Right renal cortex interstitium (tissue), 3 donors: Measurements from ENCODE around the gene DNMT3L. TPM values are rescaled to one million over a fixed set of nuclear protein-coding genes. Genes with fewer than 3 reads are reported as not detected.
"Not testable (repeated sequence)": the region's sequence is repeated elsewhere in the genome, so short reads cannot be mapped to it uniquely, and the experiment has no call there.

ENCODE experiments used
- DNase-seq, 3 donors: peaks; one replicate each; pipeline ENCODE4 v3.0.0-alpha.2; 2013; ENCODE audit warnings: low read depth in 3 of 3, low spot score in 2 of 3
- polyA plus RNA-seq, 3 donors: library from polyadenylated mRNA; unstranded; fragments of 120-200 nt; gene quantifications; one replicate each; pipeline ENCODE4 v1.2.1, GENCODE V29; 2013; ENCODE audit not compliant: insufficient read length in 3 of 3

Gene DNMT3L
- polyA plus RNA-seq, 3 donors, result not detected

- DNase-seq, result no peak
Measured at GRCh38 chr21:44295646-44296045, 33.9 kb upstream of the DNMT3L start.

- DNase-seq, result no peak
Measured at GRCh38 chr21:44295163-44295573, 33.5 kb upstream of the DNMT3L start.

GRCh38 chr21:44294391-44295162 is 32.9 kb upstream of the DNMT3L start:
- no peak for DNase-seq

- DNase-seq, result no peak
Measured at GRCh38 chr21:44293551-44294231, 32.0 kb upstream of the DNMT3L start.

- no peak for DNase-seq
Measured at GRCh38 chr21:44292812-44293195, 31.1 kb upstream of the DNMT3L start.

GRCh38 chr21:44291936-44292811 is 30.5 kb upstream of the DNMT3L start:
- DNase-seq, result no peak

GRCh38 chr21:44291078-44291935 is 29.6 kb upstream of the DNMT3L start:
- DNase-seq, result no peak

- no peak for DNase-seq
Measured at GRCh38 chr21:44290327-44291077, 28.8 kb upstream of the DNMT3L start.

GRCh38 chr21:44289381-44290010 is 27.8 kb upstream of the DNMT3L start:
- no peak for DNase-seq

GRCh38 chr21:44288251-44289110 is 26.8 kb upstream of the DNMT3L start:
- no peak for DNase-seq

GRCh38 chr21:44286716-44287632 is 25.3 kb upstream of the DNMT3L start:
- DNase-seq, result no peak

GRCh38 chr21:44286086-44286715 is 24.5 kb upstream of the DNMT3L start:
- no peak for DNase-seq

GRCh38 chr21:44285138-44285992 is 23.7 kb upstream of the DNMT3L start, which contains the start of gene AIRE:
Gene AIRE, plus strand, starts transcription at chr21:44285876. Its CDS starts 131 bp downstream, at chr21:44286007.
- DNase-seq, result no peak

- no peak for DNase-seq
Measured at GRCh38 chr21:44283948-44284347, 22.3 kb upstream of the DNMT3L start.

GRCh38 chr21:44283211-44283785 is 21.6 kb upstream of the DNMT3L start:
- not testable (repeated sequence) for DNase-seq
